GM12878 (cell line): Measurements from ENCODE around the gene SPDYA. TPM values are rescaled to one million over a fixed set of nuclear protein-coding genes. Genes with fewer than 3 reads are reported as not detected.

Experiments
- ATAC-seq: fragments of 200-7000 bp; cut with Tn5 transposase; 3 replicates; pipeline ENCODE4 v1.9.1; 2020; ENCODE audit warnings: mild to moderate bottlenecking, moderate library complexity
- BruUV-seq: library from RNA; stranded (reverse); fragments of 400-500 nt; replicated peaks from 2 replicates; lab custom pipeline; 2021; lab: Mats Ljungman, UMichigan
- CTCF ChIA-PET: fragments of 300-600 bp; sonication (Branson Sonifier 250); formaldehyde crosslinking; extraction: SDS; loops from one replicate; lab custom pipeline; 2021; ENCODE audit warnings: inconsistent platforms; lab: Yijun Ruan, JAX
- POLR2A ChIA-PET: fragments of 350-600 bp; formaldehyde crosslinking; extraction: SDS; loops from one replicate; lab custom pipeline; 2021; ENCODE audit warnings: inconsistent platforms; lab: Charles Lee
- RAD21 ChIA-PET: fragments of 300-600 bp; sonication (Branson Sonifier 250); formaldehyde crosslinking; loops from one replicate; lab custom pipeline; 2023; ENCODE audit warnings: antibody characterized with exemption; ENCODE audit not compliant: unreplicated experiment; lab: Charles Lee
- SMC1A ChIA-PET: fragments of 300-600 bp; sonication (Branson Sonifier 250); formaldehyde crosslinking; loops from one replicate; lab custom pipeline; 2023; ENCODE audit not compliant: unreplicated experiment, uncharacterized antibody; lab: Charles Lee
- DNase-seq: peaks from one replicate; pipeline ENCODE4 v3.0.0-alpha.2; 2011; ENCODE audit warnings: low read depth, low spot score
- FAIRE-seq: peaks from 3 replicates; lab custom pipeline; 2011; peaks lifted over from hg19 to GRCh38; lab: Jason Lieb, UNC
- H2AFZ ChIP-seq: 2 replicates; pipeline ENCODE4 v1.6.0; 2011; ENCODE audit warnings: low read depth, low read length, control low read depth; ENCODE audit not compliant: control insufficient read depth
- H3K27ac ChIP-seq: 2 replicates; pipeline ENCODE4 v1.5.1; 2011; ENCODE audit warnings: control low read depth; ENCODE audit not compliant: control insufficient read depth, insufficient read depth
- H3K27me3 ChIP-seq, 2 experiments: replicated peaks in 1 of 2; 2 replicates each; pipeline versions ENCODE4 v1.6.0 to v1.6.1; 2011; ENCODE audit warnings: low read length in 1 of 2; ENCODE audit not compliant: control insufficient read depth in 2 of 2, insufficient read depth in 2 of 2
- H3K36me3 ChIP-seq, 2 experiments: 2 replicates each; pipeline ENCODE4 v1.5.1; 2011; ENCODE audit warnings: low read length in 1 of 2; ENCODE audit not compliant: control insufficient read depth in 2 of 2, insufficient read depth in 2 of 2
- H3K4me1 ChIP-seq: 2 replicates; pipeline ENCODE4 v1.6.1; 2011; ENCODE audit warnings: mild to moderate bottlenecking, low read length, moderate library complexity, mixed read lengths; ENCODE audit not compliant: control insufficient read depth, insufficient read depth
- H3K4me2 ChIP-seq: 2 replicates; pipeline ENCODE4 v1.6.0; 2011; ENCODE audit warnings: control low read depth; ENCODE audit not compliant: control insufficient read depth, insufficient read depth
- H3K4me3 ChIP-seq: fragments of 200-600 bp; sonication (generic); 2 replicates; pipeline ENCODE4 v1.5.1; 2016
- H3K79me2 ChIP-seq: 2 replicates; pipeline ENCODE4 v1.6.0; 2011; ENCODE audit warnings: low read length; ENCODE audit not compliant: control insufficient read depth, insufficient read depth
- H3K9ac ChIP-seq: 2 replicates; pipeline ENCODE4 v1.8.0; 2011; ENCODE audit warnings: low read length, control low read depth, mixed read lengths; ENCODE audit not compliant: control insufficient read depth, insufficient read depth
- H3K9me3 ChIP-seq: replicated peaks from 3 replicates; pipeline ENCODE4 v1.5.1; 2011; ENCODE audit warnings: mild to moderate bottlenecking, low read length; ENCODE audit not compliant: control insufficient read depth, insufficient read depth
- H4K20me1 ChIP-seq: 2 replicates; pipeline ENCODE4 v1.6.0; 2011; ENCODE audit not compliant: control insufficient read depth, insufficient read depth
- ATF7 ChIP-seq: fragments of 450-650 bp; IDR thresholded peaks from 2 replicates; pipeline ENCODE4 v1.6.1; 2016; ENCODE audit warnings: low read depth, mild to moderate bottlenecking
- DPF2 ChIP-seq: fragments of 450-650 bp; IDR thresholded peaks from 2 replicates; pipeline ENCODE4 v1.6.1; 2017; ENCODE audit warnings: mild to moderate bottlenecking
- HDAC2 ChIP-seq: fragments of 200-600 bp; sonication (generic); IDR thresholded peaks from 2 replicates; pipeline ENCODE4 v1.6.1; 2017
- HDAC6 ChIP-seq: fragments of 200-600 bp; sonication (generic); IDR thresholded peaks from one replicate; pipeline ENCODE4 v1.8.0; 2017; ENCODE audit warnings: antibody characterized with exemption; ENCODE audit not compliant: unreplicated experiment
- IKZF2 ChIP-seq, 2 experiments: fragments of 450-650 bp; IDR thresholded peaks; 2 replicates each; pipeline ENCODE4 v1.6.1; 2017; ENCODE audit warnings: mild to moderate bottlenecking in 2 of 2, moderate library complexity in 2 of 2
- NFIC ChIP-seq: IDR thresholded peaks from 2 replicates; pipeline ENCODE4 v1.6.1; 2012; ENCODE audit warnings: low read depth, mild to moderate bottlenecking, inconsistent platforms, low read length, moderate library complexity
- RAD51 ChIP-seq: fragments of 450-650 bp; IDR thresholded peaks from 2 replicates; pipeline ENCODE4 v1.6.1; 2016; ENCODE audit warnings: moderate library complexity, mild to moderate bottlenecking, inconsistent platforms
- RUNX3 ChIP-seq: IDR thresholded peaks from 2 replicates; pipeline ENCODE4 v1.6.1; 2012; ENCODE audit warnings: low read length, inconsistent platforms
- TCF3 ChIP-seq: IDR thresholded peaks from 2 replicates; pipeline ENCODE4 v1.6.1; 2012; ENCODE audit warnings: low read depth, mild to moderate bottlenecking, low read length, borderline replicate concordance; ENCODE audit not compliant: insufficient read depth
- USF2 ChIP-seq: IDR thresholded peaks from 2 replicates; pipeline ENCODE4 v1.6.1; 2011; ENCODE audit warnings: low read depth, low read length, improper control_type of control experiment, borderline replicate concordance
- ZNF24 ChIP-seq: fragments of 450-650 bp; IDR thresholded peaks from 2 replicates; pipeline ENCODE4 v1.6.1; 2017; ENCODE audit warnings: antibody characterized with exemption, mild to moderate bottlenecking
- ZNF384 ChIP-seq: IDR thresholded peaks from 2 replicates; pipeline ENCODE4 v1.6.1; 2012; ENCODE audit warnings: low read depth, mild to moderate bottlenecking, low read length, improper control_type of control experiment, borderline replicate concordance
- ZNF592 ChIP-seq: fragments of 450-650 bp; IDR thresholded peaks from 2 replicates; pipeline ENCODE4 v1.6.1; 2017; ENCODE audit warnings: mild to moderate bottlenecking, moderate library complexity
- ZNF622 ChIP-seq: fragments of 450-650 bp; IDR thresholded peaks from 2 replicates; pipeline ENCODE4 v1.6.1; 2017; ENCODE audit warnings: mild to moderate bottlenecking, inconsistent platforms
- WGBS: methylation state at CpG from one replicate; pipeline ENCODE4 v1.1.6; 2016; ENCODE audit warnings: low lambda C conversion rate; ENCODE audit not compliant: insufficient replicate concordance, insufficient coverage; ENCODE audit errors: missing lambda C conversion rate; 5-methylcytosine and 5-hydroxymethylcytosine counted together
- in situ Hi-C: fragments of 300-500 bp; cut with MboI; formaldehyde crosslinking; loops from 9 replicates; pipeline ENCODE4 v1.14.3; 2018; ENCODE audit warnings: mixed read lengths
- intact Hi-C: fragments of 100-400 bp; cut with micrococcal nuclease; formaldehyde crosslinking; loops from one replicate; pipeline ENCODE4 v1.14.2; 2022; ENCODE audit not compliant: unreplicated experiment
- polyA plus RNA-seq, 11 experiments: library from polyadenylated mRNA; depleted of rRNA in 4 of 11; unstranded in 6 of 11; stranded (reverse) in 5 of 11; fragments of >200 nt; fragmentation: Nextera tagmentation in 4 of 11; fragmentation: Illumina TruSeq in 1 of 11; extraction: Ambion mirVana in 4 of 11; extraction: Trizol in 1 of 11; gene quantifications; 1 replicate in 1 of 11; 2 replicates in 10 of 11; pipeline versions ENCODE4 v1.2.1 to v1.2.3, GENCODE V29; 2011 to 2016; ENCODE audit warnings: inconsistent platforms in 2 of 11, missing spikeins in 2 of 11, low read depth in 1 of 11
- total RNA-seq, 4 experiments: library from RNA; depleted of rRNA in 3 of 4; stranded (reverse); fragments of >200 nt in 3 of 4; fragmentation: Illumina TruSeq in 1 of 4; extraction: Trizol in 1 of 4; gene quantifications; 2 replicates each; pipeline versions ENCODE4 v1.2.1 to v1.2.3, GENCODE V29; 2013 to 2021

The SPDYA gene
- total and polyA plus RNA-seq, 10 of the 15 experiments (the other 5 are each of a cell fraction or from before 2014, with no cell fraction given): 0.12 to 2.4 (median 0.50) TPM

GRCh38 chr2:28780496-28780895, 30.1 kb upstream of the SPDYA start:
- Histone ChIP-seq H3K79me2 (peaks cover 4% of the 10 kb centered on the region; the same call in 1 of the 2 replicates), H3K27me3 (no peaks in the 10 kb centered on the region)
- in situ Hi-C loops: no loop called here

More at GRCh38 chr2:28780496-28780895, 30.1 kb upstream of the SPDYA start:
- ChIA-PET RAD21 (interaction anchor here (0.6 kb wide), 1 partner anchor 42 kb away, joined by 5 read pairs; no protein-coding TSS in a partner anchor), CTCF (interaction anchor here (0.8 to 1.5 kb wide), 2 partner anchors 22 to 186 kb away, joined by 3 read pairs; no protein-coding TSS in a partner anchor), POLR2A (no interaction called here), SMC1A (interaction anchor here (1.6 kb wide), 1 partner anchor 186 kb away, joined by 5 read pairs; no protein-coding TSS in a partner anchor)
- DNase-seq: no peak
- FAIRE-seq: no peak
- H3K9ac ChIP-seq: no peak overlapping the region
- intact Hi-C loops: no loop called here
- 56% methylated on average over 2 of the region's 2 CpGs for WGBS
- no peak overlapping the region for H3K4me2 ChIP-seq
- no peak overlapping the region for H3K4me3 ChIP-seq
- peaks cover 4 to 38% of the 10 kb centered on the region in 2 experiments for H3K36me3 ChIP-seq
- H3K9me3 ChIP-seq: no peaks in the 10 kb centered on the region
- no peaks in the 10 kb centered on the region for H3K4me1 ChIP-seq
- TF ChIP-seq HDAC6 (no peak), NFIC (no peak), ZNF622 (no peak), RAD51 (no peak), IKZF2 (IDR thresholded peaks at IDR 0.05) (no peak), ZNF24 (no peak), USF2 (no peak), HDAC2 (no peak), ZNF384 (no peak), ZNF592 (no peak), TCF3 (no peak), DPF2 (no peak), ATF7 (no peak), RUNX3 (no peak)
- H3K27ac ChIP-seq: no peak overlapping the region
- BruUV-seq: no TSS peak
- no peak for ATAC-seq
- H4K20me1 ChIP-seq: no peaks in the 10 kb centered on the region
- H2AFZ ChIP-seq: no peak overlapping the region
